GM21526 (cell line): ENCODE data around the gene CD74.

Experiments used
- ATAC-seq: cut with Tn5 transposase; IDR thresholded peaks from one replicate; pipeline ENCODE4 v1.9.1; 2021; ENCODE audit warnings: moderate library complexity; ENCODE audit not compliant: unreplicated experiment, low FRiP score

CD74 gene

GRCh38 chr5:150398722-150399523 is 13.8 kb downstream of the CD74 start:
- ATAC-seq, result peak; percentile 65

GRCh38 chr5:150397782-150398721 is 14.7 kb downstream of the CD74 start:
- no peak for ATAC-seq

GRCh38 chr5:150397146-150397781 is 15.4 kb downstream of the CD74 start:
- no peak for ATAC-seq

- no peak for ATAC-seq
Measured at GRCh38 chr5:150396267-150396666, 16.4 kb downstream of the CD74 start.

GRCh38 chr5:150395688-150395975 is 17.1 kb downstream of the CD74 start:
- no peak for ATAC-seq

- ATAC-seq, result no peak
Measured at GRCh38 chr5:150394912-150395687, 17.6 kb downstream of the CD74 start.

- ATAC-seq, result no peak
Measured at GRCh38 chr5:150394131-150394530, 18.6 kb downstream of the CD74 start.

- no peak for ATAC-seq
Measured at GRCh38 chr5:150393096-150393645, 19.5 kb downstream of the CD74 start.

GRCh38 chr5:150392680-150393079 is 20.0 kb downstream of the CD74 start:
- ATAC-seq, result no peak

GRCh38 chr5:150391986-150392385 is 20.7 kb downstream of the CD74 start:
- no peak for ATAC-seq

GRCh38 chr5:150391064-150391834 is 21.5 kb downstream of the CD74 start:
- ATAC-seq, result no peak

GRCh38 chr5:150389531-150390266 is 23.0 kb downstream of the CD74 start:
- no peak for ATAC-seq

- ATAC-seq, result no peak
Measured at GRCh38 chr5:150386024-150386855, 26.5 kb downstream of the CD74 start.

- ATAC-seq, result no peak
Measured at GRCh38 chr5:150384701-150385100, 28.0 kb downstream of the CD74 start.

GRCh38 chr5:150377964-150378694 is 34.6 kb downstream of the CD74 start:
- ATAC-seq, result no peak

- ATAC-seq, result no peak
Measured at GRCh38 chr5:150376799-150377771, 35.6 kb downstream of the CD74 start.
